ENCODE measurements around the gene DBNDD2. TPM values are rescaled to one million over a fixed set of nuclear protein-coding genes. Genes with fewer than 3 reads are reported as not detected.

DBNDD2 gene
- total and polyA plus RNA-seq, 2 donors from 2014 or later: 50.7 to 51.5 TPM

DNA sequence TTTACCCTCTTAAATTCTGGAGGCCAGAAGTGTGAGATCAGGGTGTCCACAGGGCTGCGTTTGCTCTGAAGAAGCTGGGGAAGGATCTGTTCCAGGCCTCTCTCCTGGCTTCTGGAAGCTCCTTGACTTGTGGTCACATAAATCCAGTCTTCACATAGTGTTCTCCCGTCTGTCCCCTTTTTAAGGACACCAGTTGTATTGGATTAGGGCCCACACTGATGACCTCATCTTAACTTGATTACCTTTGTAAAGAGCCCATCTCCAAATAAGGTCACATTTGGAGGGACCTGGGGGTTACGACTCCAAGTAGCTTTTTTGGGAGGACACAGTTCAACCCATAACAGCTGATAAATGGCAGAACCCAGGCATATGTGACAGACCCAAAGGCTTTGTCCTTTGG is 41.4 kb downstream of the DBNDD2 start:
- no peak overlapping the region for H3K9ac ChIP-seq (ENCODE audit: low read length in 3 of 3)
- DNase-seq (no peak), FAIRE-seq (no peak)
- no peaks in the 10 kb centered on the region for H3K9me3 ChIP-seq (ENCODE audit: control insufficient read depth in 2 of 3, insufficient read depth in 1 of 3, low read length in 3 of 3)
- H3K27ac ChIP-seq (ENCODE audit: low read depth in 2 of 2, low read length in 2 of 2): peak overlapping the region in 1 of 2 donors; percentile 73
- no peak overlapping the region for H3K4me3 ChIP-seq (ENCODE audit: low read length in 3 of 3)
- no peaks in the 10 kb centered on the region for H3K36me3 ChIP-seq (ENCODE audit: control insufficient read depth in 2 of 3, insufficient read depth in 3 of 3, low read length in 3 of 3)
- no peak for TF ChIP-seq CTCF (IDR thresholded peaks at IDR 0.05; ENCODE audit: borderline replicate concordance, extremely low read depth, insufficient read depth)
- intact Hi-C loops (cut with DNase I): no loop called here
- H3K4me1 ChIP-seq (ENCODE audit: control insufficient read depth in 2 of 3, insufficient read depth in 2 of 3, low read depth in 1 of 3, low read length in 3 of 3): peaks cover 0 to 8% (median 6%) of the 10 kb centered on the region in 3 donors
- no peaks in the 10 kb centered on the region for H3K27me3 ChIP-seq (ENCODE audit: control insufficient read depth, insufficient read depth, low read length)

DNA sequence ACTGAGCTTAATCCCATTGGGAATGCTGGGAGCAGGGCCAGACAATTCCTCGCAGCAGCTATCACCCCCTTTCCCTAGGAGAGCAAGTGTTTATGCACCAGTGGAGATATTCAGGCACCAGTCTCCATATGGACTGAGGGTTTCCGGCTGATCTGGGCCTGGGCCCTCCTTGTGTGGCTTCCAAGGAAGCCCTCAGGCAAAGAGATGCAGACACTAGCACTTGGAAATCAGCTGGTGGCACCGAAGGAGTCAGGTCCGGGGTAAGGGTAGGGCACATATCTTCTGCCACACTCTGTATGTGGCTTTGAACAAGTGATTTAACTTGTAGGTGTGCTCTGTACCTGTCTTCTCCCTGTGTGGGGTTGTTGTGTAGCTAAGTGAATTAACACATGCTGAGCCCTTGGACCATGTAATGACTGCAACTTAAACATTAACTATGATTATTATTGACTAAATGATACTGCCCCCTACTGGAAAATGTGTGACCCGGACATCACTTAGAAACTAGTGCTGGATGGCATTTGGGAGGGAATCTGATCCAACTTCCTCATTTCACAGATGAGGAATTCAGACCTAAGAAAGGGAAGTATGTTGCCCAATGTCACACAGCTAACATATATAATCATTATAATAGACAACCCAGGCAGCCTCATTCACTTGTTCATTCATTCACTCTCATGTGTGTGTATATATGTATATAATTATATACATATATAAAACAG is 42.2 kb downstream of the DBNDD2 start:
- peaks cover 0 to 8% (median 6%) of the 10 kb centered on the region in 3 donors for H3K4me1 ChIP-seq (ENCODE audit: control insufficient read depth in 2 of 3, insufficient read depth in 2 of 3, low read depth in 1 of 3, low read length in 3 of 3)
- H3K4me3 ChIP-seq (ENCODE audit: low read length in 3 of 3): no peak overlapping the region
- peak in 3 of 5 donors; percentile 21 to 79 (median 79) for DNase-seq
- H3K27ac ChIP-seq (ENCODE audit: low read depth in 2 of 2, low read length in 2 of 2): peak overlapping the region; percentile 43 to 68
- no peaks in the 10 kb centered on the region for H3K27me3 ChIP-seq (ENCODE audit: control insufficient read depth, insufficient read depth, low read length)
- no peaks in the 10 kb centered on the region for H3K9me3 ChIP-seq (ENCODE audit: control insufficient read depth in 2 of 3, insufficient read depth in 1 of 3, low read length in 3 of 3)
- FAIRE-seq: no peak
- intact Hi-C loops (cut with DNase I): no loop called here
- no peaks in the 10 kb centered on the region for H3K36me3 ChIP-seq (ENCODE audit: control insufficient read depth in 2 of 3, insufficient read depth in 3 of 3, low read length in 3 of 3)
- peak overlapping the region in 1 of 3 donors; percentile 17 for H3K9ac ChIP-seq (ENCODE audit: low read length in 3 of 3)
- peak; percentile 55 for TF ChIP-seq CTCF (IDR thresholded peaks at IDR 0.05; ENCODE audit: borderline replicate concordance, extremely low read depth, insufficient read depth)

DNA sequence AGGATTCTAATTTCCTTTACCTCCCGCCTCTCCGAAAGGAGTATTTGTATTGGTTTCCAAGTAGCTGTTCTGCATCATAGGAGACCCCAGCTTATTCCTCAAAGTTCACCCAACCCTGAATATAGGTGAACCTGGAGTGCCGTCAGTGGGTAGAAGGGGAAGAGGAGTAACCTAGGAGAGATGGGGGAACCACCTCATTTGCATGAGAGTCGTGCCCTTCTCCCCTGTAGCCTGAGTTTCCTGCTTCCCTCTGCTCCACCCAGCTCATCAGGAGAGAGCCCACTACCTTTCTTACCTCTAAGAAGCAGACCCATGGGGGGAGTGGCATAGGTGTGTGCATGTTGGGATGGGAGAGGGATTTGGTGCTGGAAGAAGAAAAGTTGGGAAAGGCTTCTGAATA is 44.1 kb downstream of the DBNDD2 start:
- Histone ChIP-seq H3K4me3 (ENCODE audit: low read length in 3 of 3) (no peak overlapping the region), H3K4me1 (ENCODE audit: control insufficient read depth in 2 of 3, insufficient read depth in 2 of 3, low read depth in 1 of 3, low read length in 3 of 3) (peaks cover 0 to 8% (median 6%) of the 10 kb centered on the region in 3 donors), H3K36me3 (ENCODE audit: control insufficient read depth in 2 of 3, insufficient read depth in 3 of 3, low read length in 3 of 3) (no peaks in the 10 kb centered on the region), H3K9ac (ENCODE audit: low read length in 3 of 3) (no peak overlapping the region), H3K27me3 (ENCODE audit: control insufficient read depth, insufficient read depth, low read length) (no peaks in the 10 kb centered on the region), H3K9me3 (ENCODE audit: control insufficient read depth in 2 of 3, insufficient read depth in 1 of 3, low read length in 3 of 3) (no peaks in the 10 kb centered on the region), H3K27ac (ENCODE audit: low read depth in 2 of 2, low read length in 2 of 2) (no peak overlapping the region)
- intact Hi-C loops (cut with DNase I): no loop called here
- DNase-seq (no peak), FAIRE-seq (no peak)
- TF ChIP-seq CTCF (IDR thresholded peaks at IDR 0.05; ENCODE audit: borderline replicate concordance, extremely low read depth, insufficient read depth): no peak

Measured in kidney (tissue), 14 donors.